ENCODE data around the gene PID1.

The PID1 gene

DNA sequence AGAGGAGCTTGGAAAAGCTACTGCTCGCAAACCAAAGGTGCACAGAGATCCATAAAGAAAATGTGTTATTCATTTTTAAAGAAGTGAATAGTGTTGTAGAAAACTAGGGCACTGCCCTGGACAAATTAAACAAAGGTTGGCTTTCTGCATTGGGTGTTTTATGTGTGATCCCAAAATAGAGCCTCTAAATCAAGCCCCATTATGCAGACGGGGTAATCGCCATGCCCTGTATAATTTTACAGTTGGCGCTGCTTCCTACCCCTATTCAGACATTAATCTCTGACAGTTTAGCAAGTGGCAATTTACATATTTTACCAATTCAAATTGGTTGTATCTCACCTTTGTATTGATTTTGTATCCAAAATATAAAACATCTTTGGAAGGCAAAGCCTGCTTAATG lies 109.1 kb downstream of the PID1 start:
- no peak for DNase-seq

DNA sequence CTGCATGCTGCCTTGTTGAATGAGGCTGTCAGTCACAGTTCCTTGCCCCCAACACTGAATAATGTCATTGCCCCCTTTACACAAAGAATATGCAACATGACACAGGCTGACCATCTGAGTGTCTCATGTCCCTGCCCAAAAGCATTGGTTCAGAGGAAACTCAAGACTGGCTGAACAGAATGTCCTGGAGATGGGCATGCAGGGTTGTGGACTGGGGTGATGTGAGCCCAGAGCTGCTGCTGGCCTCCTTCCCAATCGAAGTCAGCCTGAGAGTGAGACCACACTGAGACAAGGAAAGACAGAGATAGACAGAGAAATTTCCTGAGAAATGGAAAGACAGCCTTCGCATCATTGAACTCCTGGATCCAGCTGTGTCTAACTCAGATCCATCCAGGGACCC lies 110.1 kb downstream of the PID1 start:
- no peak for DNase-seq

GRCh38 chr2:229160180-229160579 lies 110.9 kb downstream of the PID1 start:
- no peak for DNase-seq

DNA sequence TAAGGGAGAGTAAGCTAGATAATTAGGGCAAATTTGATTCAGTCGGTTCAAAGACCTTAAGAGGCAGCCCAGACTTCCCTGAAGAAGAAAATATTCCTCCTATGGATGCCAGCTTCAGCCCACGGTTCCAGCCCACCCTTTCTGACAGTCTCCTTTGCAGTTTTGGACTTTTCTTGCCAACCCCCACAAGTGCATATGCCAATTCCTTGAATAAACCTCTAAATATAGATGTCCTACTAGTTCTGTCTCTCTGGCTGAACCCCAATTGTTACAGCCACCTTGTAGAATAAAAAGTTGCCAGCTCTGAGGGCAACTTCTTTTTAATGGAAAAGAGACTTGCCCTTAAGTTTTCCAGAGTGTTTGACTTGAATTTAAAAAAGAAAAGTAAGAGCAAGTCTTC lies 111.7 kb downstream of the PID1 start:
- no peak for DNase-seq

GRCh38 chr2:229154381-229154780 lies 116.7 kb downstream of the PID1 start:
- no peak for DNase-seq

DNA sequence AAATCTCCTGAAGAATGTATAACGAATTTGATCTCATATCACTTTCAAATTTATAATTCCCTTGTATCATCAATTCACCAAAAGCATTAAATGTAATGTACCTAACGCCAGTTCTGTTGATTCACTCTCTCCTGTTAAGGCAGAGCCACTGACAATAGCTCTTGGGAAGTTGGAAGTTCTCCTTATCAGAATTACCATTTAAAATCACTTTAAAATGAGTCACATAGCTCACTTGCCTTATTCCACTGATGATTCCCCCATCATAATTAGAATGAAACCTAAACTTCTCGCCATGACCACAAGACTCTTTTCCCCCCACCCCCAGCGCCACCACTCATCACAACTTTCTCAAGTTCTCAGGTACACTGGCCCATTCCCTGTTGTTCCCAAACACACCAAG lies 117.1 kb downstream of the PID1 start:
- DNase-seq, result no peak

DNA sequence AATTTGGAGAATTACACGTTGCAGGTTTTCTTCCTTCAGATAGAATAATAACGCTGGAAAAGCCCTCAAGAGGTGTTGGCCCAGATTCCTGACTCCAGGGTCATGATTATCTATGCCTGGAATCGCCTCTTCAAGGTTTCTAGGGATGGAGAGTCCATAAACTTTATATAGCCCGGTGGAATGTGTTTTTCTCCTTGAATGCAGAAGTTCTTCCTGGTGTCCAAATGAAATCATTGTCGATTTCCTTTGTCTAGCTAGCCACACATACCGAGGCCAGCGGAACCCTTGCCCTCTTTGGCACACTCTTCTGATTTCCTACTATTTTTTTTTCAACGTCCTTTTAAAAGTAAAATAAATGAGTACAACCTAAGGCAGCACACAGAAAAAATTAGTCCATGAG lies 117.8 kb downstream of the PID1 start:
- DNase-seq, result no peak

- no peak for DNase-seq
Measured at GRCh38 chr2:229152674-229153073, 118.4 kb downstream of the PID1 start.

DNA sequence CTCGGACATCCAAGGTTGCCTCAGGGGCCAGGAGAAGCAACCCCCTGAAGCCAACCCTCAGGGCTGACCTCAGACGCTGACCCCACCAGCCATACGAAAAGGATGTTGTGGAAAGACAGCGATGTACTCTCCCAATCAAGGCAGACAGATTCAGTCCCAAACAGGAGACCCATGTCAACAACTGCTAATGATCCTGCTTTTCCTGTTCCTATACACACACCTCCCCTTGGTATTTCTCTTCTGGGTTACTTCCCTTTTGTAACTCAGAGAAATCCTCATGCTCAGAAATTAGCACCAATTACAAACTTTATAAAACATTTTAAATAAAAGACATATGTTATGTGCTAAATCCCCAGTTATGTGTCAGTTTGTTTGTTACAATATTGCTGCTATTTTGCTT lies 120.8 kb downstream of the PID1 start:
- no peak for DNase-seq

DNA sequence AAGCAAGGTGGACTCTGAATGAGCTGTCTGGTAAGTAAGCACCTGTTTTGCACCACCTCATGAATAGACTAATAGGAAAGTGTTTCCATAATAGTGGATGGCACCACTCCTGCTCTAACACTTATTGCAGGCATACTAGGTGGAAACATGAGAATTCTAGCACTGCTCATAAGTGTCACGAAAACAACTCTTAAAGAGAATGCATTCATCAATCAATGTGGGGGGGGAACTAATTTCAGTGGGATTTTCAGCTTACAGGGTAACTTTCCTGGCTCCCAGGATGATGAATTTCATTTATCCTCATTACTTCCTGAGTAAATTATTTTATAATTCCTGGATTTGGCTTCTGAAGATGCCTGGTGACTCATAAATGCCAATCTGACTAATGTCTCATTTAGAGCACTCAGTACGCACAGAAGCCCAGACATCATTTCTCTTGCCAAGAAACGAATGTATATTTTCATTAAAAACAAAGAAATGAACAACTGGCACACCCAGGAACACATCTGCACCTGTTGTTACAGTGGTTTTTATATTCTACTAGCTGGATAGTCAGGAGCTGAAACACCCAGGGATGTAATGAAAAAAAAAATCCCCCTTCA lies 129.6 kb downstream of the PID1 start:
- no peak for DNase-seq

DNA sequence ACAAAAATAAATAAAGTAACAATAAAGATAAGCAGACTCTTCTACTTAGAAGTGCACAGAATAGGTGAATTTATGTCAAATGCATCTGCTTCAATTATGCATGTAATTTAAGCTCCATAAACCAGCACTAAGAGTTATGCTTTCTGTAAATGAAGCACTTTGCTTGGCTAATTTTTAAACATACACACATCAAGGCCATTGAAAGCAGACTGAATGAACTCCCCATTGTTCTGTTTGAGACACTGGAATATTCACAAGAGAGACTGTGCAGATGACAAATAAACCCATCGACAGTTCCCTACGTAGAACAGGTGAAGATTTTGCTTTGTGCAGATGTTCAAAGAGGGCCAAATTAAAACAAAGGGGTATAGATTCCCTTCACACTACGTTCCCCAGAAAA lies 133.4 kb downstream of the PID1 start:
- DNase-seq, result no peak

- DNase-seq, result no peak
Measured at GRCh38 chr2:229137066-229137465, 134.0 kb downstream of the PID1 start.

DNA sequence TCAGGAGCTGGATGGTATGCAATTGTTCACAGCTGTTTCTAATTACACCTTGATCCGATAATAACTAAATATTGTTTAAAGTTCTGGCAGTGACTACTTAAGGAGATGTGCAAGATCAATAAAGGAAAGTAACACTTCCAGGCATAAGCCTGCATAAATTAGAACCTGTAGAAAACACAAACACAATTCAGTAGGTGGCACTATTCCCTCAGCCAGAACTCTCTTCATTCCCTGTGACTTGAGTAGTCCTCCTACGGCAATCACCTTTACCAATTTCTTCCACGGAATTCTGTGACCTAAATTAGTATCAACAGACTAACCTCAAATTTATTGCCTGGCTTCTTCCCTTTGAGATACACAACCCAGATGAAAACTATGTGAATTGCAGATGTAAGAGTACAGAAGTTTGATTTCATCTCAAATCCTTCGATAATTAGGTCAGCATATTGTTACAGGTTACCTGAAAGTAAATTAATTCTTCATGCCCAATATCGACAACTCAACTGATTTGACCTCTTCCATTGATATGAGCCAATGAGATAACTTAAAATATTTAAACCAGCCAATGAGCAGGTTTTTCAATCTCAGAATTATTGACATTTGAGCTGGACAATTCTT lies 137.8 kb downstream of the PID1 start:
- no peak for DNase-seq

GRCh38 chr2:229132236-229132635 lies 138.9 kb downstream of the PID1 start:
- DNase-seq, result no peak

DNA sequence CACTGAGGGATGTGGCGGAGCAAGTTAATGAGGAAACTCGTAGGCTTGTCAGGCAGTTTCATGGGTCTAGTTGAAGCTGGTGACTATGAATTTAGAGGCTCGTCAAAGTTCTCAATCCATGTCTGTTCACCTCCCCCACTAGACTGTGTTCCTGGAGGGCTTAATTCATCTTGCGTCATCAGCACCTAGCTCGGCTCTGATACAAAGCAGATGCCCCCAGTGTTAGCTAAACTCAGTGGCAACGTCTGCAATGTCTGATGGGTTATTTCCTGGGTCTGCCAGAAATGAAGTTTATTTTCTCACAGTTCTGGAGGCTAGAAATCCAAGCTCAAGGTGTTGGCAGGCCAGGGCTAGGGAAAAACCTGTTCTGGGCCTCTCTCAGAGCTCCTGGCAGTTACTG lies 140.6 kb downstream of the PID1 start:
- no peak for DNase-seq

GRCh38 chr2:229129738-229130371 lies 141.2 kb downstream of the PID1 start:
- no peak for DNase-seq

GRCh38 chr2:229127471-229127870 lies 143.6 kb downstream of the PID1 start:
- DNase-seq, result no peak

GRCh38 chr2:229126066-229126465 lies 145.0 kb downstream of the PID1 start:
- DNase-seq, result no peak

GRCh38 chr2:229124136-229124535 lies 147.0 kb downstream of the PID1 start:
- DNase-seq, result no peak

DNA sequence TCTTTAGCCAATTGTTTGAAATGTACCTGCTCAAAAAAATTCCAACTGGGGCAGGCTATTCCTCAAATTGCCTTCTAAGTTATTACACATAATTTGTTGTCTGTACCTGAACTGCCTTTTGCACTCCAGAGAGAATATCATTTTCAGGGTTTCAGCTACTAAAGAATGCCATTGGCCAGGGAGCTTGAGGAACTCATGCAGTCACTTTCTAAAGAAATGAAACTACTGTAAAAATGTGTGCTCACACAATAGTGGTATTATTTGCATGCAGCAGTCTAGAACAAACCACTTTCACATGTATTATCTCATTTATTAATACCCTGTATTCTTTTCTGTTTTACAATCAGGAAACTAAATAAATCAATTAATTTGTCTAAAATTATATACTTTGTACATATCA lies 152.2 kb downstream of the PID1 start:
- DNase-seq, result no peak

GRCh38 chr2:229118336-229118735 lies 152.8 kb downstream of the PID1 start:
- no peak for DNase-seq

GRCh38 chr2:229111744-229112143 lies 159.3 kb downstream of the PID1 start:
- no peak for DNase-seq

DNA sequence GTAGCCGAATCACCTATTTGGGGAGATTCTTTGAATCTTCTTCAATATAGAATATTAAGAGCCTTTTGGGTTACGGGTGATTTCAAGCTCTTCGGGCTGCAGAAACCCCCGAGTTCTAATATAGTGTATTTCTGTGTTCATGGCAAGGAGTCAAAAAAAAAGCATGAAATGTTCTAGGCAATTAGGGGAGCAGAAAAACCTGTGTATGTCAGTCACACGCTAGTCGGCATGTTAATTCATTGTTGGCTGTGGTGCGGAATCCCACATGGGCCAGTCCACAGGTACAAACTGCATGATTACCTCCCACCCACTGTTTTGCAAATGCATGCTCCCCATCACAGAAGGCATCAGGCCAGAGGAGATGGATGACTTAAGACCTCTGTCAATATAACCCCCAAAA lies 161.9 kb downstream of the PID1 start:
- no peak for DNase-seq

DNA sequence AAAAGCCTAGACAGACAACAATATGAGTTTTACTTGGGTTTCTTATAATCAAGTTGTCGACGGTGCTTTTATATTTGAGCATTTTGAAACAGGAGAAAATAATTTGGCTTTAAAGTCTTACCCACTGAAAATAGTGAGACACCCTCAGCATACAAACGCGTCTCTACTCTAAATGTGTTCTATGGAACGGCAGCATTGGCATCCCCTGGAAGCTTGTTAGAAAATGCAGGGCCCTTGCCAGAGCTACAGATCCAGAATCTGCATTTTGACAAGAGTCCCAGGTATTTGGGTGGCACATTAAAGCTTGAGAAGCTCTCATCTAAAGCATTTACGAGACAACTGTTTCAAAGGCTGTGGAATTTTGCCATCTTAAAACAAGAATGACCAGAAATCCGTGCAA lies 163.5 kb downstream of the PID1 start:
- DNase-seq, result no peak

DNA sequence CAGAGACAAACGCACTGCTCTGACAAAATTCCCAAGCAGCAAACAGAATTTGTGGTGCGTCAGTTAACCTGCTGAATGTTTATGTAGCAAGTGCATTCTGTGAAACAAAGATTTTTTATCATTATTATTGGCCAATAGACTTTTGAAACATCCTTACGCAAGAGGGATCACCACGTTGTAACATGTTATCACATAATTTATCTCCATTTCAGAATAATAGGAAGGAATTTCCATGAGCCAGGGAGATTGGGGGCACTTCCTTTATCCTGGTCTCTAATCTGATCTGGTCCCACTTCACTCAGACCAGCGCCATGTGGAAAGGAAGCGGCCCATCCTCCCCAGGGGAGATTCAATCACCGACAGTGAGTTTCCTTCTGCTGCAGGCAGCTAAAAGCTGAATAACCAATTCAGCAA lies 166.1 kb downstream of the PID1 start:
- DNase-seq, result no peak
